ENCODE data around the gene TRMT2A. TPM values are rescaled to one million over a fixed set of nuclear protein-coding genes. Genes with fewer than 3 reads are reported as not detected.

TRMT2A gene, protein sequence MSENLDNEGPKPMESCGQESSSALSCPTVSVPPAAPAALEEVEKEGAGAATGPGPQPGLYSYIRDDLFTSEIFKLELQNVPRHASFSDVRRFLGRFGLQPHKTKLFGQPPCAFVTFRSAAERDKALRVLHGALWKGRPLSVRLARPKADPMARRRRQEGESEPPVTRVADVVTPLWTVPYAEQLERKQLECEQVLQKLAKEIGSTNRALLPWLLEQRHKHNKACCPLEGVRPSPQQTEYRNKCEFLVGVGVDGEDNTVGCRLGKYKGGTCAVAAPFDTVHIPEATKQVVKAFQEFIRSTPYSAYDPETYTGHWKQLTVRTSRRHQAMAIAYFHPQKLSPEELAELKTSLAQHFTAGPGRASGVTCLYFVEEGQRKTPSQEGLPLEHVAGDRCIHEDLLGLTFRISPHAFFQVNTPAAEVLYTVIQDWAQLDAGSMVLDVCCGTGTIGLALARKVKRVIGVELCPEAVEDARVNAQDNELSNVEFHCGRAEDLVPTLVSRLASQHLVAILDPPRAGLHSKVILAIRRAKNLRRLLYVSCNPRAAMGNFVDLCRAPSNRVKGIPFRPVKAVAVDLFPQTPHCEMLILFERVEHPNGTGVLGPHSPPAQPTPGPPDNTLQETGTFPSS
- total RNA-seq (10 to 100 TPM; 79.3 to 84.2 TPM), total RNA-seq (31.5 to 134 (median 78.2) reads per million in 172 experiments)
- polyA plus RNA-seq (2013, experiment 1 of 2), result 46.3 TPM
- 63.7 TPM for polyA plus RNA-seq (2013, experiment 2 of 2)

GRCh38 chr22:20116951-20117632, at the start of gene TRMT2A:
TRMT2A (minus strand) TSS chr22:20117226; CDS start chr22:20116906, 320 bp downstream.
- ChIA-PET CTCF (interaction anchor here (0.7 to 2.1 kb wide), 2 partner anchors 12 to 16 kb away, joined by 4 to 8 read pairs; no protein-coding TSS in a partner anchor), POLR2A (interaction anchor here (0.6 to 3.1 kb wide), 16 partner anchors 12 to 637 kb away, joined by 3 to 20 read pairs (median 4); partner anchors contain the start of genes CDC45, DGCR6L, TANGO2 and ZDHHC8)
- TF ChIP-seq, protein P1, sequence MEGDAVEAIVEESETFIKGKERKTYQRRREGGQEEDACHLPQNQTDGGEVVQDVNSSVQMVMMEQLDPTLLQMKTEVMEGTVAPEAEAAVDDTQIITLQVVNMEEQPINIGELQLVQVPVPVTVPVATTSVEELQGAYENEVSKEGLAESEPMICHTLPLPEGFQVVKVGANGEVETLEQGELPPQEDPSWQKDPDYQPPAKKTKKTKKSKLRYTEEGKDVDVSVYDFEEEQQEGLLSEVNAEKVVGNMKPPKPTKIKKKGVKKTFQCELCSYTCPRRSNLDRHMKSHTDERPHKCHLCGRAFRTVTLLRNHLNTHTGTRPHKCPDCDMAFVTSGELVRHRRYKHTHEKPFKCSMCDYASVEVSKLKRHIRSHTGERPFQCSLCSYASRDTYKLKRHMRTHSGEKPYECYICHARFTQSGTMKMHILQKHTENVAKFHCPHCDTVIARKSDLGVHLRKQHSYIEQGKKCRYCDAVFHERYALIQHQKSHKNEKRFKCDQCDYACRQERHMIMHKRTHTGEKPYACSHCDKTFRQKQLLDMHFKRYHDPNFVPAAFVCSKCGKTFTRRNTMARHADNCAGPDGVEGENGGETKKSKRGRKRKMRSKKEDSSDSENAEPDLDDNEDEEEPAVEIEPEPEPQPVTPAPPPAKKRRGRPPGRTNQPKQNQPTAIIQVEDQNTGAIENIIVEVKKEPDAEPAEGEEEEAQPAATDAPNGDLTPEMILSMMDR (IDR thresholded peaks at IDR 0.05), result no peak
- H3K9me3 ChIP-seq (ENCODE audit: control insufficient read depth in 1 of 2, insufficient read depth in 1 of 2, low read length in 2 of 2), result peaks cover 0 to 7% of the 10 kb centered on the region in 2 experiments
- H3K36me3 Mint-ChIP-seq (ENCODE audit: low read depth), result peaks cover 51% of the 10 kb centered on the region
- peak within 1 kb of the TSS; percentile 76 to 84 for H3K27ac ChIP-seq (ENCODE audit: low read depth in 1 of 2, low read length in 2 of 2)
- no peaks in the 10 kb centered on the region for H3K9me3 Mint-ChIP-seq
- peaks cover 0 to 5% of the 10 kb centered on the region in 2 experiments for H3K27me3 ChIP-seq (ENCODE audit: control insufficient read depth in 1 of 2, insufficient read depth in 2 of 2, low read length in 2 of 2)
- peak within 1 kb of the TSS; percentile 82 for H3K27ac Mint-ChIP-seq
- H3K4me3 Mint-ChIP-seq, result peak within 1 kb of the TSS; percentile 97
- peak within 1 kb of the TSS; percentile 85 for H3K4me3 ChIP-seq (ENCODE audit: low read length)
- ATAC-seq (ENCODE audit: poor library complexity) (peak; percentile 80), DNase-seq (peak; percentile 91 to 99 (median 96))
- H3K4me1 ChIP-seq (ENCODE audit: insufficient read depth, low read length), result peaks cover 75% of the 10 kb centered on the region
- no peaks in the 10 kb centered on the region for H3K27me3 Mint-ChIP-seq
- peaks cover 30% of the 10 kb centered on the region for H3K4me1 Mint-ChIP-seq (ENCODE audit: low read depth)
- intact Hi-C loops (cut with DNase I, micrococcal nuclease), result loop anchor here (1.0 to 10.0 kb wide), 10 partner anchors 14 to 995 kb away; partner anchors contain the start of genes DGCR2 (in 1 of the 2), DGCR8 (in 1 of the 2), GNB1L (in 1 of the 2) and MED15 (in 1 of the 2)
- H3K36me3 ChIP-seq (ENCODE audit: insufficient read depth, low read length), result peaks cover 70% of the 10 kb centered on the region

DNA sequence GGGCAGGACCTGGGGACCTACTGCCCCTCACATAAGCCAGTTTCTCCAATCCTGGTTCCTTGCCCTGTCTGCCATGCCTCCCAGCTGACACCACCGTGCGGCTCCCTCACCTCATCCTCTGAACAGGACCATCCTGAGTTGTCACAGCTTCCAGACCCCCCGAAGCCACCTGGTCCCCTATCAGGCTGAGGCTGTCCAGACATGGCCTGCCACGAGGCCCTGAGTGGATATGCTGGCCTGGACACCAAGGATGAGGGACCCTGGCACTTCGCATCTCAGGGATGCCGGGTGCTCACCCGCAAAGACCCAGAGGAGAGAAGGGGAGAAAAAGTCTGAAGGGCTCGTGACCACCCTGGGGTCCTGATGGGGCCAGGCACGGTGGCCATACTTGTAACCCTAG, 49.7 kb upstream of the TRMT2A start:
- intact Hi-C loops (cut with DNase I, micrococcal nuclease), result no loop called here
- H3K36me3 Mint-ChIP-seq (ENCODE audit: low read depth), result no peaks in the 10 kb centered on the region
- ChIA-PET POLR2A (no interaction called here), CTCF (no interaction called here)
- no peak overlapping the region for H3K27ac ChIP-seq (ENCODE audit: low read depth in 1 of 2, low read length in 2 of 2)
- ATAC-seq (ENCODE audit: poor library complexity) (no peak), DNase-seq (no peak)
- no peaks in the 10 kb centered on the region for H3K4me1 ChIP-seq (ENCODE audit: insufficient read depth, low read length)
- no peaks in the 10 kb centered on the region for H3K27me3 ChIP-seq (ENCODE audit: control insufficient read depth in 1 of 2, insufficient read depth in 2 of 2, low read length in 2 of 2)
- TF ChIP-seq, protein P1 (IDR thresholded peaks at IDR 0.05), result no peak
- no peaks in the 10 kb centered on the region for H3K27me3 Mint-ChIP-seq
- H3K4me3 Mint-ChIP-seq, result no peak overlapping the region
- no peaks in the 10 kb centered on the region for H3K36me3 ChIP-seq (ENCODE audit: insufficient read depth, low read length)
- no peak overlapping the region for H3K27ac Mint-ChIP-seq
- H3K4me3 ChIP-seq (ENCODE audit: low read length), result no peak overlapping the region
- H3K9me3 Mint-ChIP-seq, result no peaks in the 10 kb centered on the region
- peaks cover 0 to 4% of the 10 kb centered on the region in 2 experiments for H3K9me3 ChIP-seq (ENCODE audit: control insufficient read depth in 1 of 2, insufficient read depth in 1 of 2, low read length in 2 of 2)
- no peaks in the 10 kb centered on the region for H3K4me1 Mint-ChIP-seq (ENCODE audit: low read depth)

- Mint-ChIP-seq H3K27me3 (no peaks in the 10 kb centered on the region), H3K36me3 (ENCODE audit: low read depth) (no peaks in the 10 kb centered on the region), H3K4me1 (ENCODE audit: low read depth) (no peaks in the 10 kb centered on the region), H3K9me3 (no peaks in the 10 kb centered on the region), H3K4me3 (no peak overlapping the region), H3K27ac (no peak overlapping the region)
- Histone ChIP-seq H3K27me3 (ENCODE audit: control insufficient read depth in 1 of 2, insufficient read depth in 2 of 2, low read length in 2 of 2) (no peaks in the 10 kb centered on the region), H3K27ac (ENCODE audit: low read depth in 1 of 2, low read length in 2 of 2) (no peak overlapping the region), H3K36me3 (ENCODE audit: insufficient read depth, low read length) (no peaks in the 10 kb centered on the region), H3K4me3 (ENCODE audit: low read length) (no peak overlapping the region), H3K9me3 (ENCODE audit: control insufficient read depth in 1 of 2, insufficient read depth in 1 of 2, low read length in 2 of 2) (peaks cover 0 to 4% of the 10 kb centered on the region in 2 experiments), H3K4me1 (ENCODE audit: insufficient read depth, low read length) (no peaks in the 10 kb centered on the region)
- DNase-seq (no peak), ATAC-seq (ENCODE audit: poor library complexity) (no peak)
- intact Hi-C loops (cut with DNase I, micrococcal nuclease), result no loop called here
- ChIA-PET CTCF (no interaction called here), POLR2A (no interaction called here)
- TF ChIP-seq, protein P1 (IDR thresholded peaks at IDR 0.05), result no peak
Observed at GRCh38 chr22:20165913-20166312, 48.9 kb upstream of the TRMT2A start.

Measured in CD4-positive, alpha-beta T cell (primary cell).